HG03064 (cell line): ENCODE results near the gene HMG20A.

Source experiments
- ATAC-seq: cut with Tn5 transposase; IDR thresholded peaks from one replicate; pipeline ENCODE4 v1.9.1; 2021; ENCODE audit warnings: low read depth; ENCODE audit not compliant: unreplicated experiment

HMG20A gene

GRCh38 chr15:77532067-77532710, 111.5 kb downstream of the HMG20A start:
- no peak for ATAC-seq

DNA sequence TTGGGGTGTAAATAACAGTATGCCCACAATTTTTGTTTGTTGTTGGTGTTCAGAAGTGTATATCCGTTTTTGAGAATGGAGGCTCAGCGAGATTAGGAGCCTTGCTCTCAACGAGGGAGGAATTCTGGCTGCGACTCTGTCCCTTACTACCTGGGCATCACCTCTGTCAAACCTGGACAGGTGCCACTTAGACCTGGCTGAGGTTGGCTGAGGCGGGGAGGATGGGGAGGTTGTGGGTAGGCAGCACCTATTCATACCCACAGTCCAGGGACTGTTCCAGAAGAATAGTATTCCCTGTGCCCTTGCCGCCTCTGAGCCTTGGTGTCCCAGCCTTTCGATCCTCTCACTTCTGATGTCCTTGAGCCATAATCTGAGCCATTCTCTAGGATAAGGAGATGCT, 112.2 kb downstream of the HMG20A start:
- no peak for ATAC-seq

- ATAC-seq = no peak
These were observed 113.1 kb downstream of the HMG20A start for GRCh38 chr15:77533578-77534430.
